GM19043 (cell line): ENCODE measurements around the gene HEMK1.

Source experiments
- ATAC-seq: cut with Tn5 transposase; IDR thresholded peaks from one replicate; pipeline ENCODE4 v1.9.1; 2021; ENCODE audit warnings: low read depth; ENCODE audit not compliant: unreplicated experiment

The HEMK1 gene

DNA sequence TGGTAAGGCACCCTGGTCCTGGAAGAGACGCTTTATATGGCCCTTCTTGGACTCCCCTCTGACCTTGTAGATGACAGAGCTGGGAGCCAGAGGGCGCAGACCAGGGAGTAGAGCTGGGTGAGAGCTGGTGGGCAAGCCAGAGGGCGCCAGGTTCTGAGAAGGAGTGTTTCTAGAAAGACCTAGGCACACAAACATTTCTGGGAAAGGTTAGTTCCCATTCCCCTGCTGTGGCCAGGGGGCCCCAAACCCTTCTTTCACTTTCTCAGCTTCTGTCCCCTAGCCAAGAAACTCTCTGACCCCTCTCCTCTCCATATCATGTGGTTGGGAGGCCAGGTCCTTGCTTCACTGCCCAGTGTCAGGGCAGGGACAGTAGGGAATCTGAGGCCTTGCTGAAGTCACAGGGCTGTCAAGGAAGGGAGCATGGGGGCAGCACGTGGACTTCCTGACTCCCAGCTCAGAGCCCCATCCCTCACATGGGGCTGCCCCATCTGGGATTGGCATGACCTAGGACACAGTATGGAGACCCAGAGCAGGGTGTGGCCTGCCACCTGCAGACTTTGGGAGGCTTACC lies 3.6 kb downstream of the HEMK1 start:
- no peak for ATAC-seq

DNA sequence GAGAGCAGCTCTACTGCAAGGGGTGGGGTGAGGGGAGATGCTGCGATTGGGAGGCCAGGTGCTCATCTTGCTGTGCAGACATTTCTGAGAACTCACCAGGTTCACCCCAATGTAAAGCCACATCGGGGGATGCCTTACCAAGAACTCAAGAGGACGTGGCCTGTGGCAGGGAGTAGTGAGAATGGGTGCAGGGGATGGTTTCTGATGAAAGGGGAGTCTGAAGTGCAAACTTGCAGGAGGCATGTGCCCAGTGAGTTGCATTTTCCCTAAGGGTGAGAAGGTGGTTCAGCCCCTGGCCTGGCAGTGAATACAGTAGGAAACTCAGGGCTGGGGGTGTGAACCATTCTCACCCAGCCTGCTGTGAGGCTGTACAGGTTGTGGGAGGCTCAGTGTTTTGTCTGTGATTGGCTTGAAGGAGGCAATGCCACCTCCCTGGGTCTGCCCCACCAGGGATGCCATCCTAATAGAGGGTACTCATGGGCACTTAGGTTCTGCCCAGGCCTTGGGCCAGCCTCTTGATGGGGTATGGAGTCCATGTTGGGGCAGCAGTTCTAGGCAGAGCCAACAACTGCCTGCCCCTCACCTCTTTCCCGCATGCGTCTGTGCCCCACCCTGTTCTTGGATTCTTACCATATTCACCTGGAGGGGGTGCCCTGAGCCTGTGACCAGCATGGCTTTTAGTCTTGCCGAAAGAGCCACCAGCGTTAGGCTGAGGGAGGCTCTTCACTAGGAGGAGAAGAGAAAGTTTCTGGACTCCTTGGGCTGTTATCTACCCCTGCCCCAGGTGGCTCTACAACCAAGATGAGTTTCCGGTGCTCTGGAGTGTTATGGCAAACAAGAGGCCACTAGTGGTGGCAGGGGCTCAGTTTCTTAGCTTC lies 4.5 kb downstream of the HEMK1 start:
- no peak for ATAC-seq

DNA sequence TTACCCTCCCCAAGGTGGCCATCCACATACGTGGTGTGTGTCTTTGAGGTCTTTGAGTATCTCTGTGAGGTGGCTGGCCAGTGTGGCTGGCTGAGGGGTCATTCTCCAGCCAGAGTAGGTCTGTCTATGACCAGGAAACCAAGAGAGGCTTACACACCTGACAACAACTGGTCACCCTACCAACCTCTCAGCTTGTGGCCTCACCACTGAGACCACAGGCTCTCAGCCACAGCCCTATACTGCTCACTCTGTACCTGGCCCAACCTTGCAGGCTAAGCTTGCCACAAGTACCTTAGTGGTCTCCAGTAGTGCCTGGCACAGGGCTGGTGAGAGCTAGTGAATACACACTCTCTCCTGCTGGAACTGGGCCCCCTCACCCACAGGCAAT lies 5.1 kb downstream of the HEMK1 start:
- no peak for ATAC-seq

DNA sequence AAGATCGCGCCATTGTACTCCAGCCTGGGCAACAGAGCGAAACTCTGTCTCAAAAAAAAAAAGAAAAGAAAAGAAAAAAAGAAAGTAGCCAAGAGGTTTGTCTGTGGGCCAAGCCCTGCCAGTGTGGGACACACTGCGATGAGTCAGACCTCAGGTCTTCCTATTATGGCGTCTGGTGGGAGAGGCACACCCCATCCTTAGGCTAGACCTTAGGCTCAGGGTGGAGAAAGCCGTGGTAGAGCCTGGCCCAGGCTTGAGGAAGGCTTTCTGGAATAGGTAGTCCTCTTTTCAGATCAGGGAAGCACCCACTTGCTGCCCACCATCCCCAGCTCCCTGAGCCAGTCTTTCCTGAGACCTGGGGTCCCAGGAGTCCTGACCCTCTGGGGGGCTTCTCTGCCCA lies 6.0 kb downstream of the HEMK1 start:
- no peak for ATAC-seq

DNA sequence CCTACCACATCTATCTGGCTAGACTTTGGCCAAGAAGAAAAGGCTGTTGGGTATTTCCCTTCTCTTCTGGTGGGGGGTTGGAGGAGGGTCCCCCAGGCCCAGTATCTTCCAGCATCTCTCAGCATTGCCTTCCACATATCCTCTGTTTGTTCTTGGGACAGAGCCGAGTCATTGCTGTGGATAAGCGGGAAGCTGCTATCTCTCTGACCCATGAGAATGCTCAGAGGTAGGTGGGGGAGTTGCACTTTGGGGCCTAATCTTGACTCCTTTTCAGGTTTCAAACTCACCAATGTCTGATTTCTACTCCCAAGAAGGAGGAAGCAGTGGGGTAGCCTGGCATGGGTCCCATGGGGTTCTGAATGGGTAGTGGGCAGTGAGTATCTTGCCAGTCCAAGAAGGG lies 8.0 kb downstream of the HEMK1 start:
- ATAC-seq = no peak

DNA sequence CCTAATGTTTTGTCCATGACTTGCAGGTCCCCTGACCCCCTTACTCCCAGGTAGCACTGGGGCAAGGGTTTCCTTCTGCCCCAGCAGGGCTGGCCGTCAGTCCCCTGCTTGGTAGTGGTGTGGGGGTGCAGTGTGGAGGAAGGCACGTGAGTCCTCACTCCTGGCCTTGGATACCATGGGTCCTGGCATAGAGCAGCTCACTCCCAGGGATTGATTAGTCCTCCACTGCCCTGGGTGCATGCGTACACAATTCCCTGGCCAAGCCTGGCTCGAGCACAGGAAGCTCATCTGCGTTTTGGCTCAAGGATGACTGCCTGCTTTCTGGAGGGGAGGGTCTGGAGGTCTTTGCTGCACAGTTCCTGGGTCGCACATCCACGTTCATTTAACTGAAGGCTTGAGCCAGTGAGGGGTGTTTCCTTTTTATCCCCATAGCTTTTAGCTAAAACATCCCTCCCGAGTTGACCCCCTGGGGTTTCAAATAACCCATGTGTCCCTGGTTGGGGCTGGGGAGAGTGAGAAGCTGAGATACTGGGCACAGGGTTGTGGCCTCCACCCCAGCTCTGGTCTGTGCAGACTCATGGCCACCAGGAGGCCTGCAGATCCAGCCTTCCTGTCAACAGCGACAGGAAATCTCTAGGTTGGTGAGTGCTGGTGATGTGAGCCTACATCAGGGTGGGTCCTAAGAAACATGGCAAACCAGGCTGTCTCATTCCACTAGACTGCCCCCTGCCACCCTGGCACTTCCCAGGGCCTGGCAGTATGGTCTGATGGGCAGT lies 11.5 kb downstream of the HEMK1 start:
- no peak for ATAC-seq

DNA sequence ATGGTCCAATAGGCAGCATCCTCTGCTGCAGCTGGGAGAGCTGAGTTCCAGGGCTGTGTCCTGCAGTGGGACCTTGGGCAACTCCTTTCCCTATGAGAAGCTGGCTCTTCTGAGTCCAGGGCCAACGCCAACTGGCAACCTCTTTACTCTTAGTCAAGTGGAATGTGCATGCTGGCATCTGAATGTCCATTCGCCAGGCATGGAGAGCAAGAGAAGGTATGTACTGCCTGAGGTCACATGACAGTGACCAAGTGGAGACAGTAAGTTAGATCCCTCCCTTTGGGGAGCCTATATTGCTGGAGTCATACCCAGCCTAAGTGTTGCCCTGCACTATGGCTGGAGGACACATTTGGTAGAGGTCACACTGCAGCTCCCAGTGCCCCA lies 12.1 kb downstream of the HEMK1 start:
- ATAC-seq = no peak

DNA sequence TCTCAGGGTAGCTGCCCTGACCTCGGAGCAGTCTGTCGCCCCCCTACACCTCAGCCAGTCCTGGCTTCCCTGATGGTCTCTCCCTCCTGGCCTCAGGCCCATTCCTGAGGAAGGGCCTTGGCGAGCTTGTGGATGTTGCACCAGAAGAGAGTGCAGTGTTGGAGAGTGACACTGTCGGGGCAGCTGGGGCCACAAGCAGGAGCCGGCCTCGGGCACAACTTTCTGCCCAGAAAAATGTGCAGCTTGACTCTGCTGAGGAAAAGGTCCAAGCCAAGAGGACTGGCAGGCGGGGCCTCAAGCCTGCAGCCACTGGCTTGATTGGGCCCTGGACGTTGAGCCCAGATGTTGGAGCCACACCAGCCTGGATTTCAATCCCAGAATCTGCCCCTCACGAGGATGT lies 12.8 kb downstream of the HEMK1 start:
- no peak for ATAC-seq

DNA sequence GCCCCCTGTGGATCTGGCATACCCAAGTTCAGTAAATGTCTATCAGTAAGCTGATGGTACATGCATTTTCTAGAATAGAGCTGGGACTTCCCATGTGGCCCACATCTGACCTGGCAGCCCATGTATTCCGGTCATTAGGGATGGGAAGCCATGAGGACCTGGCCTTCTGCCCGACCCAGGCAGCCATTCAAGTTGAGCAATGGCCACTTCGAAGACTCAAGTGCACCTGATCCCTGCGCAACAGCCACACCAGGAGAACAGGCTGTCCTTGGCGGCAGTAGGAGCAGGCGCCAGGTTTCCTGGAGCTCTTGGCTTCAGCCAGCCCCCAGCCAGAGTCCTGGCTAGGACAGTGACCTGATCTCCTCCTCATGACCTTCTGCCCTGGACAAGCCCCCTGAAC lies 14.6 kb downstream of the HEMK1 start:
- ATAC-seq = no peak

DNA sequence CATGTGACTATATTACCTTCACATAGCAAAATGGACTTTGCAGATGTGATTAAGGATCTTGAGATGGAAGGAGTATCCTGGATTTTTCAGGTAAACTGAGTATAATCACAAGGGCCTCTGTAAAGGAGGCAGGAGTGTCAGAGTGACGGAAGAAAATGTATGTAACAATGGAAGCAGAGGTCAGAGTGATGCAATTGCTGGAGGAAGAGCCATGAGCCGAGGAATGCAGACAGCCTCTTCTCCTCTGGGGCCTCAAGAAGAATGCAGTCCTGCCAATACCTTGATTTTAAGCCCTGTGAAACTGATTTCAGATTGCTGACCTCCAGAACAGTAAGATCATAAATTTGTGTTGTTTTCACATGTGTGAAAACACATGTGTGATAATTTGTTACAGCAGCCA lies 15.1 kb downstream of the HEMK1 start:
- no peak for ATAC-seq

DNA sequence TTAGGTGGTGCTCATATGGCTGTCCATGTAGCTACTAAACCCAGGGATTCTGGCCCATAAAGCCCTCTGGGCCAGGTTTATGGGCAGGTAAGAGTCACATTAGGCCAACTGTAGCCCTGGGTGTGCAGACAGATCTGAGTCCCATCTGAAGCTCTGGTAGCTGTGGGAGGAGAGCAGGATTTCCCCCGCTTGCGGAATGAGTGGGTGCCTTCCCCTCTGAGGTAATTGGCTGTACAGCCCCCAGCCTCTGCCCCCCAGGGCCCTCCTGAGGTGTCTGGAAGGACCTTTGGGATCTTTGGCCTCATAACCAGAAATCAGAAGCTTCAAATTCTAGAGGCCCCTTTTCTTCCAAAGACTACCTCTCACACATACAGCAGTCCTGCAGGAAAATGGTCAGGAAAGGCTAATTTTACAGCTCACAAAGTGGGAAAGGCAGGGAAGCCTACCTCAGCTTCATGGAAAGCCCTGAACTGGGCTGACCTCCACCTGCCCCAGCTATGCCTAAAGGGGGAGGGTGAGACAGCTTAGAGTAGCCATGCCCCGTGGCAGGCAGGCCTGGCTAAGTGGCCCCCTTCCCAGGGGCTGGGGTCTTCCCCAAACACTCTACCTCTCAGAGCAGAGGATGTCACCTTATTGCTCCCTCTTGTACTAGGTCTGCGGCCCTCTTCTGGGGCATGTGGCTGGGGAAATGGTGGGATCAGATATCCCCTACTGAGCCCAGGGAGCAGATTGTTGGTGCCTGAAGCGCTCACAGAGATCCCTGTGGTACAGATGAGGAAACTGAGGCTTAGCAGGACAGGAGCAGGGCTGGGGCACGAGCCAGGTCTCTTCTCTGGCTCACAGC lies 16.8 kb downstream of the HEMK1 start:
- no peak for ATAC-seq

DNA sequence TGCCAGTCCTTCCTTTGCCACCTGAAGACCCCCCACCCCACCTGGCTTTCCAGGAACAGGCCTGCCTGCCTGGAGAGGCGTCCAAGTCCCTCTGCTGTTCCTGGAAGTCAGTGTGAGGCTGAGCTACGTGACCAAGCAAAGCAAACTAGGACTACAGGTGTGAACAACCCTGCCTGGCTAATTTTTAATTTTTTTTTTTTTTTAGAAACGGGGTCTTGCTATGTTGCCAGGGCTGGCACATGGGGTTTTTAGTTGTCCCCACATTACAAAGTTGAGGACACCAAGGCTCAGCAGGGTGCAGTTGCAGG lies 17.4 kb downstream of the HEMK1 start:
- ATAC-seq = no peak

DNA sequence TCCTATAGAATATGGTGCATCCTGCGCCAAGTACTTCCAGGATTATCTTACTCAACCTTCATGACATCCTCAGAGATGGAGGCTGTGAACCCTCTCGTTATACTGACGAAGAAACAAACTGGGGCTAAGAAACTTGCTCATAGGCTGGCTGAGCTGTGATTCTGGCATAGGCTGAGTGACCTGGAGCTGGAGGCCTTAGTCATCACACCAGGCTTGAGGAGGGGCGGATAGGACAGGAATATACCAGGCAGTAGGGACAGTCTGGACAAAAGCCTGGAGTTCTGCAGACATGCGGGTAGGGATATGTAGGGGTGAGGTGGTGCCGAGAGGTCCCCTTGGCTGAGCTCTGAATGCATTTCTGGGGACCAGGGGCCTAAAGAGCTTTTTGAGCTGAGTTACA lies 18.1 kb downstream of the HEMK1 start:
- no peak for ATAC-seq

DNA sequence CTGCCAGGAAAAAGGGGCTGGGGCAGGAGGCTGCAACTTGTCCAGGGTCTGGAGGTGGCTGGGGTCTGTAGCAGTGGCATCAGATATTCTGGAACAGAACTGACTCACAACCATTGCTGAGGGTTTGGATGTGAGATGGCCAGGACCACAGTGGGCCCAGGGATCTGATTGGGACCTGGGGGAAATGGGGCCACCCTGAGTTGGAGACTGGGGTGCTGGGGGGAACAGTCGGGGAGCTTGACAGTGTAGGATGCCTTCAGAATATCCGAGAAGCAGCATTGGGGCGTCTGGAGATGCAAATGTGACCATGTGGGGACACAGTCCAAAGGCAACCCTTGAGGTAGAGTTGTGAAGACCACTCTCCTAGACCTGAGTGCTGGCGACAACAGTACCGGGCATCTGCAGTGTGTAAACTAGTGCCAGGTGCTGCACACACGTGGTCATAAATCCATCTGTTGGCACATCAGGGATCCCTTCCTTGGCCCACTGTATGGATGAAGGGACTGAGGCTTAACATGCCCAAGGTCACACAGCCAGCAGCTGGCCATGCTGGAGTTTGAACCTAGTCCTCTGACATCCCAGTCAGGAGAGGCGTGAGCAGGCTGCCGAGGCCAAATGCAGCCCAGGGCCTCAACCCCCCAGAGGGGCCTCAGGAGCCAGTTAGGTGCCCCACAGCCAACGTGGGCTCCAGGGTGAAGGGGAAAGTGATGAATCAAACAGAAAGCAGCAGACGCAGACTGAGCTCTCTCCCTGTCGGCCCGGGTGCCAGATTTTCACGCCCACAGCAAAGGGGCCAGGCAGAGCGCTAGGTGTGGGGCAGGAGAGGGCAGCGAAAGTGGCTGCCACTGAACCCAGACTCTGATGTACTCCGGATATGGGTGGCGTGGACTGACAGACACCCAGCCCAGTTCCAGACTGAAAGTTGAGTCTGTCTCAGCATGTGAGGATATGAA lies 18.8 kb downstream of the HEMK1 start:
- ATAC-seq = no peak

DNA sequence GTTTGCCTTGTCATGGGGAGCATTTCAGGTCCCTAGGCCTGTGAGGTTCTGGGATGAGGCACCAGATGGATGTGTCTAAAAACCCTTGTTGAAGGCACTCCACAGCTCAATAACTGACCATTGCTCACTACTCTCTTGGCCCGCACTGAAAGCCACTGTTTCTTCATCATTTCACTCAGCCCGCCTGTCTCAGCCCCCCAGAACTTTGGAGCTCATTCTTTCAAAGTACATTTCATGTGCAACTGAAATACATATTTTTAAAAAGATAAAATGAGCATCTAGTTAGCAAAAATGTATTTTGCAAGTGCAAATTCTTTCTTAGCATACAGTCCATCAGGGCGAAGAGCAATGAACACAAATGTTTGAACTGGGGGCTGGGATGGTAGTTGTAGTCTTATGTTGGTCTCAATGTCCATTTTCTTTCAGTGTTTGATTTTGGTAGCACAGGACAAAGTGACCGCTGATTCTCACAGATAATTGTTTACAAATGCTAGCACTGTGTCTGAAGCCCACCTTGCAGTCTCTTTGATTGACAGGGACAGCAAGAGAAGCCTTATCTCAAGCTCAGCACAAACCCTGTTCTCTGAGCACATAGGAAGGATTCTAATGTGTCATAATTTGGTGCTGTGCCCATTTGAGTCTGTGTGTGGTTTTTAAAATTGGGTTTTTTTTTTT lies 19.6 kb downstream of the HEMK1 start:
- no peak for ATAC-seq

DNA sequence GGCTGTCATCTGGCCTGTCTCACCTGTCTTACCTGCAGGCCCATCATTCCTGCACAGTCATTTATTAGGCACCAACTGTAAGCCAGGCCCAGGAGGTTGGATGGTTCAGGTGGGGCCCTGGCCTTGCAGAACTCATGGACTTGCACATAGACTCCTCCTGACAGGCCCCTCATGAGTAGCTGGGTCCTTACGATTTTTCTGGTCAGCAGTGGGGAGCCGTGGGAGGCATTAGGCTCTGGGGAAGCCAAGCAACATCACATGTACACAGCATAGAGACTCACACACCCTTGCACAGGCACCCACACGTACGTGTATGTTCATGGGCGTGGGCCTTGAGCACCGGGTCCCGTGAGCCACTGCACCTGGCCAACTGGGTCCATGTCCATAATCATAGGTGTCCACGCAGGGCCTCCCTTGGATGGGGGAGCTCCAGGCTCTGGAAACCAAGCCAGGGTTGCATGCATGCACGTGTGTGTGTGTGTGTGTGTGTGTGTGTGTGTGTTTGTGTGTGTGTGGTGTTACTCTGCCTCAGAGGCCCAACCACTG lies 21.9 kb downstream of the HEMK1 start:
- peak; percentile 4 for ATAC-seq

DNA sequence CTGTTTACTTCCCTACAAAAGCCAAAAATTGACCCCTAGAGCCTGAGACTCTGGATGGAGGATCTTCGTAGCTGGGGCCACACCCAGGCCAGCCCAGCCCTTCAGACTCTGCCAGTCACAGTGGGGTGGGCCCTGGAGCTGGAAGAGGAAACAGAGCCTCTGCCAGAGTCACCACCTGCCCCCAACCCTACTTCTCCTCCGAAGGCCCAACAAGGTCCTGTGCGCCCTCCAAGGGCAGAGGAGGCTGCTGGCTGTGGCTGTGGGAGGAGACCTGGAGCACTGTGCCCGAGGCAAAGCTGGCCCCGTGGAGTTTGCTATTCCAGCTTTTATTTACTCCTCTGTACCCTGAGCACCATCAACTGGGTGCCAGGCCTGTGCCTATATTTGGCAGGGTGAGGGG lies 23.2 kb downstream of the HEMK1 start:
- no peak for ATAC-seq

DNA sequence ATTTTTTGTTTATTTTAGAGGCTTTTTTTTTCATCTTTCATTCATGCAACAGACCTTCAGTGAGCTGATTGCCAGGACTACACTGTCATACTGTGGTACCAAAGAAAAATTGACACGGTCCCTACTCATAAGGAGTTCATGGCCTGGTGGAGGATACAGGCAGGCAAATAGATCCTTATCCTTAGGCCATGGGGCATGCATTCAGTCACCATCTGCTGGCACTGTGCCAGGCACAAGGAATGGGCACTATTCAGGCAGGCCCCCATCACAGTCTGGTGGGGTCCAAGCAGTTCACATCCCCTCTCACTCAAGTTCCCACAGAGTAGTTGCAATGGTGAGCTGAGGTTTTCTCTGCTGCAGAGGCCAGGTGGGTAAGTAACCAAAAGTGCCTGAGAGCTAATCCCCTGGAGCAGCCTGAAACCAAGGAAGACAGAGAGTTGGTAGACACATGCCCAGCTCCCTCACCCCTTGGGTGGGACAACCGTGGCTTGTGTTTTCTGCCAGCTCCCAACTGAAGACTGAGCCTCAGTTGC lies 25.0 kb downstream of the HEMK1 start:
- ATAC-seq = no peak
